Embryonic facial prominence (tissue), 1 donor: ENCODE results near the gene LSAMP.
A peak's percentile ranks its signal among the peaks of the same experiment; 100 is the strongest.

ENCODE experiments used
- DNase-seq: peaks from one replicate; pipeline ENCODE4 v3.0.0-alpha.2; 2016; ENCODE audit errors: extremely low spot score

Gene LSAMP

DNA sequence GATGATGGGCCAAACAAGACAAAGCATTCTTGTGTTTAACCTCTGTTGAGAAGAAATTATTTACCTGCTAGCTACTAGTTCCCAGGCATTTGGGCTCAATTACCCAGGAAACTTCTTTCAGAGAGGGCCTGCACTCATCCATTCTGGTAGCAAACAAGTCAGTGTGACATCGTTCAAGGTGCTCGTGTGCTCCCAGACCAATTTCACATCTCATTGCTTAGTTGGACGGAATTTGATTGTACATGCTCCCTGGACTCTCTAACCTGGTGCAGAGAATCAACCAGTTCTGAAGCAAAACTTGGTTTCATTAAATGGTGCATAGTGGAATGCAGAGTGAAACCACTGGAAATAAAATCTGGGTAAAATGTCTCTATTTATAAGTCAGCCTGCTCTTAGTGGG lies 392.7 kb downstream of the LSAMP start:
- no peak for DNase-seq

DNA sequence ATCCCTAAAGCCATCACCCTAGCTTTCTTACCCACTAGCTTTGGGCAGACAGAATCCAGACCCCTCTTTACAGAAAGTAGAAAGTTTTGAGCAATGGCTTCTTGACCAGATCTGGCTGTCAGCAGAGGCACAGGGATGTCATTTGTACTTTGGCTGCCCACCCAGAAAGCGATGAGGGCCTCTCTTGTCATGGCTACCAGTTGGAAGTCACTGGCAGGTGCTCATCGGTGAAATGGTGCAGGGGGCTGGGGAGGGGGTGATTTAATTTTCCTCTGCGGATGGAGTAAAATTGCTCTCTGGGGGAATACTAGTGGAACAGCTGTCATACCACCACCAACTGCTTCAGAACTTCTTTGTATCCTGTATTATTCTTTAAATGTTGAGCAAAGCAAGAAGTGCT lies 393.7 kb downstream of the LSAMP start:
- no peak for DNase-seq

DNA sequence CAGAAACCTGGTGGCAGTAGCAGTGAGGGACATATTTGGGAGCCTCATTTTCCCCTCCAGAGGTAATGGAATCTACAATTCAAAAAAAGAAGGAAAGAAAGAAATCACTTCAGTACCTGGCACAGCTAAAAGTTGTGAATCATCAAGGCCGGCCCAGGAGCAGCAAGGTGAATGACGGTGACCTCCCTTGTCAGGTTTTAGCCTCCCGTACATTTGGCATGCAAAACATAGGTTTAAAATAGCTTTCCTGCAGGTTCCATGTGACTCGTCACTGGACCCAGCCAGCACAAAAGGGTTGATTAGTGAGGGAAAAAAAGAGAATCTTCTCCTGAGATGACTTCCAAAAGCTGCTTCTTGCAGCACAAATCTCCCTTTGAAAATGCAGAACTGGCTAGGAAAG lies 394.2 kb downstream of the LSAMP start:
- DNase-seq: no peak

DNA sequence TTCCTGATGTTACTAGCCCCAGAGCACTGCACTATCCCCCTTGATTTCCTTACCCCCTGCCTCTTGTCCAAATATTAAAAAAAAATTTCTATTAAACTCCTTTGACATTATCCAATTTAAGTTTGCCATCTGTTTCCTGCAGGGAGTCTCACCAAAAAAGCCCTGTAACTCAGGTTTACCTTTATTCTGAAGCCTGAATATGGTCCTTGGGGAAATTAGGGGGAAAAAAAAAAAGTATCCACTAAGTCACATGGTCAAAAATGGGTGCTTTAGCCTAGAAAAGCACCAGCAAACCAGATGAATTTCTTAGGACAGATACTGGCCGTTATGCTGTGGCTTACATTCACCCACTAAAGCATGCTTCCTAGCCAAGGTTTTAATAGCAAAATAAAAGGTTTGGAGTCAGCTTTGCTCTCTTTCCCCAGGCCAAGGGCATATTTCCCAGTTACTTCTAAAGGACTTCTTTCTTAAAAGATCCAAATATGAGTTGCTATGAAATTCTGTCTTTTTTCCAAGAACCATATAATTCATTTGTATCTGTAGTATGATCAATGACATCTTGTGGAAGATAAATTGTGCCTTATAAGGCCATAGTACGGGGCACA lies 394.9 kb downstream of the LSAMP start:
- DNase-seq: no peak

DNA sequence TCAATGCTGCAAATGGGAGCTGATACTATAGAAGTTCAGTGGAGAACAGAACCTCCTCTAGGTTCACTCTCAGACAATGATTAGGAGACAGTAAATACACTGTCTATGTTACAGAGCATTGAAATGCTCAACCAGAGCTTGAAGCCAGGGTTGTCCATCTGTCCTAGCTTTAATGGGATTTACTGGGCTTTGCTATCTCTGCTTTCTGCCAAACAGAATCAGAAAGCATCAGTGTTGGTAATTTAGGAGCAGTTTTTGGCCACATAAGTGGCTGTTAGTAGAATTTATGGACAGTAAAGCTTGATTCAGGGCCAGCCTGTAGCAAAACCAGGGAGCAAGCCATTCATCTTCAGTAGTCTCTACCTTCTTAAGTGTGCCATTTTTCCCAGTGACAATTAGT lies 396.3 kb downstream of the LSAMP start:
- DNase-seq: no peak

DNA sequence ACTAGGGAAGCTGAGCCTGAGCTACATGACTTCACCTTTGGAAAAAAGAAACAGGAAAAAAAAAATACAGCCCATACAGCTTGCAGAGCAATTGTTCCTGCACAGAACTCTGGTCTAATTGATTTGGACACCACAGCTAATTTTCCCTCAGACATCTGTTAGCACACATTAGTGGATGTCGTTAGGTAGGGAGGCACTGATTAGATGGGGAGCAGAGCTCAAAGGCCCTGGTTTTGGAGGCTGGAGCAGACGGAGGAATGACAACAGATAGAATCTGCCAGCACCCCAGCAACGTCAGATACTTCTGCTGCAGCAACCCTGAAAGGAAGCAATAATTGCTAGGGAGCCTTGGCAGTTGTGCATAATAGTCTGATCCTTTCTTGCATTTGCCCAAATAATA lies 398.9 kb downstream of the LSAMP start:
- DNase-seq: no peak

DNA sequence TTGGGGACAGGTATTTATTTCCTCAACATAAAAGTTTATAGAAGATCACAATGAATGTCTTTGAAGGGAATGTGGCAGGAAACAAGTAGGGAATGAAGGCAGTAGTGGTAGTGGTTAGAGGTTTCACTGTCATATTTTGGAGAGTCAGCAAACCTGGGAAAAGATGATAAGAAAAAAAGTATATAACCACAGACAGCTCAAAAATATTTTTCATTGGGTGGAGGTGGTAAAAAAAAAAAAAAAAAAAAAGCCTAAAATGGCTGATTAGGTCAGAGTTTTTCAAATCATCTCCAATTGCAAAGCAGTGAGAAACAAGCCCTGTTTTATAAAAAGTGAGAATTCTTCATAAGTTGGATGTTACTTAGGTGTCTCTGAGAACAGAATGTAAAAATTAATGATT lies 400.0 kb downstream of the LSAMP start:
- DNase-seq: no peak

DNA sequence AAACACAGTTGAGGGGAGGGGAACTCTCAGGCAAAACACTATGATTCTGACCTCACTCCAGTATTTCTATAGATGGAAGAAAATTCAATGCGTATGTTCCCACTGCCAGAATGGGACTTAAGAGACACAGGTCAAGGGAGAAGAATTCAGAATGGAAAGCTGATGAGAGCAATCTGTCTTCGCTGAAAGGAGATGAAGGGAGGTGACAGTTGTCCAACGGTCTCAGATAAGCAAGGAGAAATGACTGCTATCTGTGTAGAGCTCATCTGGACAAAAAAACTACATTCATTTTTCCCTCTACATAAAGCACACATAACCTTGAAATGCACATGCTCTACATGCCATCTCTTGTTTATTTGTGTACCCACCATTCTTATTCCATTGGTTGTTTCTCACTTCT lies 405.1 kb downstream of the LSAMP start:
- no peak for DNase-seq

DNA sequence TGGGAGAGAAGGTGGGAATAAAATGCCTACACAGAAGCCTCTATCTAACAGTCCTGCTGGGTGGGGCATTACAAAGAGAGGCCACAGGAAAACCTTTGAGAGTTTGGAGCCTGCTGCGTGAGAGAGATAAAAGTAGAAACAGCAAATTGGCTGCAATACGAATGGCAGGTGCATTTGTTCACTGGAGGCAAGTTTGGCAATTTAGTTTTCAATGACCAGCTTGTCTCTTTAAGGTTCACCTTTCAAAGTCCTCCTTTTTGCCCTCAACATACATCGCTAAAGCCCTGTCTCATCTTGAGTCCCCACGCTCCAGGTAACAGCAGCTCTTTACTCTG lies 405.7 kb downstream of the LSAMP start:
- no peak for DNase-seq

DNA sequence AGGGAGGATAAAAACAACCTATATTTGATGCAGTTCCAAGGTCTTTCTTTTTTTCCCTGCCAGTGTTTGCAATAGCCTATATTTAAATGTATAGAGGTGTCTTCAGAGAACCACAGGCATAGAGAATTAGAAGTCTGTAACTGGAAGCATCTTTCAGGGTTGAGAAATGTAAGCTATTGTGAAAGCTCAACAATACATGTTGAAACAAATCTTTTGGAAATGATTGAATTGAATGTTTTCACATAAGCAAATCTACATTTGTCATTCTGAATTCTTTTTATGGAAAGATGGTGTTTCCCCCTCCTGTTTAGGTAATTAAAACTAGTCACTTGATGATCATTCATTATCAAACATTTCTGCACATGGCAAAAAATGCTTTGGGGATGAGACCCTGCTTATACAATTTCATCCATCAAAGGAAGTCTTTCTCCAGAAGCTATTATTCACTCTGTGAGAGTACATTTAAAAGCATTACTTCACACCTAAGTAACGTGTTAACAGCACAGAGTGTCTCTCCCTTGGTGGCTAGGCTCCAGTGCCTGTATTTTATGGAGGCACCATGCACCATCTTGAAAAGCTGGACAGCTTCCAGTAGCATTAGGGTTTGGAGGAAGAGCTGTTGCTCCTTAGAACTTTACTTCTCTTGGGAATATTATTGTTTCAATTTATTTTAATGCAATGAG lies 406.2 kb downstream of the LSAMP start:
- DNase-seq: no peak

DNA sequence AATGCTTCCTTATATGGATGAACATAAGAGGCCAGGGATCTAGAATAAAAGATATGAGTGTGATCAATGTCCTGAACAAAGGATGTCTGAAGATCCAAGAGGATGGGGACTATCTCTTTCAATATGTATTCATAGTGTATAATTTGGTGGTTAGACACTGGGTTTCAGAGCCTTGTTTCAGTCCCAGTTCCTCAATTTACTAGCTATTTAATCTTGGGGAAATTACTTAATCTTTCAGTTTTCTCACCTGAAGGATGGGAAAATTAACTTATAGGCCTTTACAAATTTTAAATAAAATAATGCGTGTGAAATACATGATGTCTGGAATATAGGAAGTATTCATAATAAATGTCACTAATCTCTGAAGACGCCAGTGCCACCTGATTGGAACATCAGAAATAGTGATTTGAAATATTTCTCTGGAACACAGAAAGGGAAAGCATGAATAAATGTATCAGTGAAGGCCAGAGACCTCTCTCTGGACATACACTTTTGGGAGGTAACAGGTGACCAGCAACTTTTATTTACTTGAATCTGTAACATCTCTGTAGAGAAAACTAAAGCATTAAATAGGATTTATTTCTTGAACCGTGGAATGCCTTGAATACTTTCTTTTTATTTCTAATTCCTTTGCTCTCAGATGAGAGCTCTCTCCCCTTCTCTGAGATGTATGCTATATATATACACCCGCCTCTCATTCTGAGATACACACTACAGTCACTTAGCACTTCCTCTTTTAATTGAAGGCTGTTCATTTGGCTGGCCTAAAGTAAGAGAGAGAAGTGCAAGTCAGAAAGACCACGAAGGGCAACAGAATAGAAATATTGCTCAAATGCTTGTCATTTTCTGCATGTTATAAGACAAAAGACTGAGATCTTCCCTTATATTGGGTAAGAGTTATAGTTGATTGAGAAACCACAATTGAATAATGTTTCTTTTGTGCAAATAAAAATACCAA lies 407.1 kb downstream of the LSAMP start:
- no peak for DNase-seq

DNA sequence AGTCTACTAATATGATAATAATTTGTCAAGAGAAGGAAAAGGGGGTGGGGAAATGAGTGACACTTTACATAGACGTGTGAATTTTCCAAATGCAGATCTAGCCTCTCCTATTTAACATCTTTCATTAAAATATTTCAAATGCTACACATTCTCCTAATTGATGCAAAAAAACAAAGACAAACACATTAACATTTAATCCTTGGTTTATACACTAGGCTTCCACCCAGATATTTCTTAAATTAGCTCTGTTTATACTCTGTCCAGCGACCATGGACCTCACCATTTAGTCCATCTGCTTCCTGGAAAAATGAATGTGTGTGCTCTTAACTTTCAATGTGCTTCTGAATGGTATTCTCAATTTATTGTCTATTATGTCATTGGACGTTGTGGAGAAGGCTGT lies 409.9 kb downstream of the LSAMP start:
- no peak for DNase-seq

DNA sequence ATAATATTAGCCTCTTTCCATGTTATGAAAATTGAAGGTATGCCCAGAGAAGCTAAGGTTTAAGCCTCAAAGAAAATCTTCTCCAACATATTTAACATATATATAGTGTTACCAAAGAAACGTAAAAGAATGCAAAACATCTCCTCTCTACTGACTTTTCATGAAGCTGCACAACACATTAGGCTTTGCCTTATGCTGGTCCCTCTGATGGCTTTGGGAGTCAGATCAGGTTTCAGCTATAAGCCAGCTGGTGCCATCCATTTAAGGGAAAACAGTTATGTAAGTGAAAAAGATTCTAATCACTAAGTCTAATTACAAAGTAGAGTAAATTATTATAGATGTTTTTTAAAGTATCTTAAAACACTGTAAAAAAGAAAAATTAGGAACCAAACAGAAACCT lies 410.5 kb downstream of the LSAMP start:
- DNase-seq: peak; percentile 34

DNA sequence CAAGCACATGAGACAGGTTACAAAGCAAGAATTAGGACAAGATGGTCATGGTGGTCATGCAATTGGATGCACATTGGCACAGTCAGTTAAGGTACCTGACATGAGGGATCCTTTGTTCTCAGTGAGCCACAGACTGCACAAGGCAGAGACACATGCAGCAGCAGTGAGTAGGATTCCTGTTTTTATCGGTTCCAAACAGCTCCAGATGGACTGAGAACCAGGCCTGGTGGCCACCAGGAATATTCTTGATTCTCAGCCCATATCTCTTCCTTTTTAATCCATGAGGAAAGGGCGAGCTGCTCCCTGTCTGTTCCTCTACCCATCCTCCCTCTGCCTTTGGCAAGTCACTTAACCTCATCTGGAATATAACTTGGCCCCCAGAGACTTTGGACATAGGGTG lies 411.2 kb downstream of the LSAMP start:
- DNase-seq: no peak

DNA sequence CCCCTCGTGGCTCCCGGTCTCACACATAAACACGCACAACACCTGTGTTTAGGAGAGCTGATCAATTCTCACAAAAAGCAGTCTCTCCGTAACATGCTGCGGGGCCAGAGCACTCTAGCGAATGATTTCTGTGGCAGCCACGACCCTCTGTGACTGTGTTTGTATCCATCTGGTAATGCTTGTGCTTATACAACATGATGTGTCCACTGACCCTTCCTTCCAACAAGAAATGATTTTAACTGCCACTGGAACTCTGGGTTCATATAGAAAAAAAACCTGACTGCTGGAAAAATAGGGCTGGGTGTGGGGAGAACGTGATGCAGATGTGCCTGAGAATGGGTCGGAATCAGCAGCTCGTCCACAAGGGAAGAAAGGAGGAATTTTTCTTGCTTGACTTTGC lies 411.8 kb downstream of the LSAMP start:
- no peak for DNase-seq

DNA sequence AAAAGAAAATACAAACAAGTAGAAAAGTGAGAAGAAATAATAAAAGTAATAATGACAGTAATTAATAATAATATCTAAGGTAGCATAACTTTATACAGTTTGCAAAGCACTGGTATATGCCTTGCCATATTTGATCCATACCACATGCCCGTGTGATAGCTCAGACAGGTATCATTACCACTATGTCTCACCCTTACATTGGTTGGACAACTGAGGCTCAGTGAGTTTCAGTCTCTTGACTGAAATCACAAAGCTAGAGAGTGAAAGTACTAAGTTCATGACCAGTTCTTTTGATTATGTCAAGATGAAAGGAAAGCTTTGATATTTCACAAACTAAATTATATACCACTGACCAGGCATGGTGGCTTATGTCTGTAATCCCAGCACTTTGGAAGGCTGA lies 413.1 kb downstream of the LSAMP start:
- DNase-seq: no peak

DNA sequence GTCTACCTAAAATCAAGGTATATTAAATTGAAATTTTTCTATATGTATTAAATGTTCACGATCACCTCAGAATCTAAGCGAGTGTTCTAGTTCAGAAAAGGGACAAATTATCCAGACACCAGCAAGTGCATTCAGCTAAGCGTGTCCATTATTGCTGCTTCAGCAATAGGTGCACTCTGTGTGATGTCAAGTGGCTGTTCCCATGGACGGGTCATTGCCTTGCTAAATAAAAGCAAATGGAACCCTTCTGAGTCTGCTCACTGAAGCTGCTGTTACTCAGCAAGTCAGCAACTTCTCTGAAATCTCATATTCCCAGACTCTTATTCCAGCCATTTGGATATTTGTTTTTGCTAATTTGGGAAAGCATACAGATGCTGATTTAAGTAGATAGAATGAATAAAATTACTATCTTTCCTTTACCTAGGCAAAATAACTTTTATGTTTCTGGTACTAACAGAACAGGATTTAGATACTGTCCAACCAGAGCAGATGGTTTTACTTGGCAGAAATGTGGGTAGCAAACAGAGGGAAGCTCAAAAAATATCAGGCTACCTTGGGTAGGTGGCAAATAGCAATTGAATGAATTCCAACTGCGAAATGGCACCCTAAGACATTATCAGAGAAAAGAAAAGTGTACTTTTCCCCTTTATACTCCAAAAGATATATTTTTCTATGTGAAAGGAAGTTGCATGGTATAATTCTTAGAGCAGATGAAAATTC lies 415.0 kb downstream of the LSAMP start:
- DNase-seq: no peak

DNA sequence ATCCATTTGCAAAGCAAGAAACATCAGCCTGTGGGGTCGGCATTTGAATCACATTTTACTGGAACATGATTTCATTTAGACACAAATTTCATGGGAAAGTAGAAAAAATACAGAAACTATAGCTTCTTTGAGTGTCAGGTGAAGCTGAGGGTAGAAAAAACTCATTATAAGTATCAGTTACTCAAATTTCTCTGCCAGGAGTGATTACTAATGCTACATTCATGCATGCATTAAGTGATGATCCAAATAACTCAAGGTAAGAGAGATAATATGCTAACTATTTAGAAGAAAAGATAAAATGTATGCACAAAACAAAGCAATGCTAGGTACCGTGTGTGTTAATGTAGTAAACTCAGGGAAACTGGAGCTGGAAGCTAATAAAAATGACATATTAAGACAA lies 416.0 kb downstream of the LSAMP start:
- no peak for DNase-seq

DNA sequence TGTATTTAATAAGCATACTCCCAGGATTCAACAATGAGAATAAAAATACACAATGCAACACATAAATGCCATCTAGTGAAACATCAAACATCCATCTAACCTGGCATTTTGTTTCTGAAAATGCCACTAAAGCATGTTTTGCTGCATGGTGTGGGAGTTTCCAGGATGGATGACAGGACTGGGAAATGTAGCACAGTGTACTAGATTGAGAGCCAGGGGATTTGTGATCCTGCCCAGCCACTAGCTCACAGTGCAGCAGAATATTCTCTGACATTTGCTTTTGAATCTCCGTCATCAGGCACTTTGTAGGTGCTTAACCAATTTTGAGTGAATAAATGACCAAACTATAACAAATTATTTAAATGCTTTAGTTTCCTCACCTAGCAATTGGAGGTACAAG lies 417.1 kb downstream of the LSAMP start:
- DNase-seq: no peak

DNA sequence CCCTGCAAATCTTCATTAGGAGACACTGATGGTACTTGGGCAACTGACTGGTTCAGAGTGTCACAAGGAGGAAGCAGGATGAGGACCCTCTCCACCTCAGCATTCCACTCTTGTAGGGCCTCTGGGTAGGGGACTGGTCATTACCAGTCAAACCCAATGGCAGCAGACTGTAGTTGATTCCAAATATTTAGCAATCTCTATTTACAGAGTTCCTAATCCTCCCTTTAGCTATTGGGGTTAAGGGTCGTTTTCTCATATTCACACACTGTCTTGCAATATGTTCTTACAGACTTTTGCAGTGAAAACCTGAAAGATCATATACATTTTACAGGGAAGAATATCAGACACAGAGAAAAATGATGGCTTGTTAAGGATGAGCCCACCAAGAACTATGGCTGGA lies 424.3 kb downstream of the LSAMP start:
- DNase-seq: no peak

DNA sequence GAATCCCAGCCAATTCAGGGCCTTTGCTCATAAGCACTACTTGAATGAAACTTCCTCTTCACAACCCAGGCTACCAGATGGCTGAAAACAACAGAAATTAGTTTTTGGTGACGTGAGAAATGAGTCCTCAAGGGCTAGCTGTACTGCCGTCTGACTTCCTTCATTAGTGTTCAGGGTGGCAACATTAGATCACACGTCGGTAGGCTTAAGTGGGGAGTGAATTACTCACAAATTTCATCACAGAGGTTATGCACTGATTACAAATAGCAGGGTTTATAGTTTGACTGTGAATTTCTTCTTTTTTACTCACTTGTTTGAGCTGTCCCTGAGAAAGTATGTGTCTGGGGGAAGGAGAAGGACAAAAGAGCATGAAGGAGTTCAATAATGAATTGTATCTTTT lies 424.8 kb downstream of the LSAMP start:
- DNase-seq: no peak

DNA sequence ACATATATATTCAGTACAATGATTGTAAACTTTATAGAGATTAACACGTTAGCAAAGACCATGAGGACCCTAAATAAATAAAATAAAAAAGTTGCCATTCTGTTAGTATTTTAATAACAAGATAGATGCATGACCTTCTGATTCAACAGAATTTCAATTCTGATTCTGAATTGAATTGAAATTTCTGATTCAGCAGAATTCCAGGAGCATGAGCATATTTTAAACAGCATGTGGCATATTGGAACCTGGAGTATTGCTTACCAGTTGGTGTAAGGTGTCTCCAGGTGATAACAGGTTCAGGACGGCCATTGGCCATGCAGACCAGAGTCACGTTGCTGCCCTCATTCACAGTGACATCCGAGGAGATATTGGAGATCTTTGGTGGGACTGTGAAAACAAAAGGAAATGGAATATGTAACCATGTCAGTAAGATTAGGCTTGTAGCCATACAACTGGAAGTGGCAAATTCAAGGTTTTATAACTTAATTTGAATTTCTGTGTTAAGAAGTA lies 426.0 kb downstream of the LSAMP start:
- DNase-seq: no peak
